Colonic mucosa (tissue), 4 donors: Measurements from ENCODE around the gene NOP9. TPM values are rescaled to one million over a fixed set of nuclear protein-coding genes. Genes with fewer than 3 reads are reported as not detected.
"Not testable (repeated sequence)": the region's sequence is repeated elsewhere in the genome, so short reads cannot be mapped to it uniquely, and the experiment has no call there.

Experiments used
- DNase-seq: peaks from one replicate; pipeline ENCODE4 v3.0.0-alpha.2; 2020
- H3K27ac ChIP-seq: fragments of 200-600 bp; one replicate; pipeline ENCODE4 v1.8.0; 2021
- H3K27me3 ChIP-seq: fragments of 200-600 bp; one replicate; pipeline ENCODE4 v1.8.0; 2021
- H3K36me3 ChIP-seq: fragments of 200-600 bp; one replicate; pipeline ENCODE4 v1.8.0; 2021
- H3K4me1 ChIP-seq: fragments of 200-600 bp; one replicate; pipeline ENCODE4 v1.8.0; 2021; ENCODE audit warnings: mild to moderate bottlenecking
- H3K4me3 ChIP-seq: fragments of 200-600 bp; one replicate; pipeline ENCODE4 v1.8.0; 2021
- H3K9ac ChIP-seq, 2 donors: one replicate each; pipeline ENCODE4 v1.7.0; 2013; ENCODE audit warnings: control low read depth in 2 of 2, low read depth in 2 of 2, low read length in 2 of 2
- H3K9me3 ChIP-seq: fragments of 200-600 bp; one replicate; pipeline ENCODE4 v1.8.0; 2021
- intact Hi-C: fragments of 100-400 bp; cut with DNase I; formaldehyde crosslinking; loops from one replicate; pipeline ENCODE4 v1.14.1; 2022
- total RNA-seq, 2 donors: library from RNA; stranded (reverse); fragmentation: NEBNext Ultra II Directional in 1 of 2; extraction: Animal tissue kit (Norgen Biotek cat#: 25700) in 1 of 2; gene quantifications; one replicate each; pipeline ENCODE4 v1.2.1, GENCODE V29; 2021
- TF ChIP-seq, protein P1 (sequence below): fragments of 200-600 bp; IDR thresholded peaks from one replicate; pipeline ENCODE4 v1.8.0; 2022; ENCODE audit warnings: antibody characterized with exemption, mild to moderate bottlenecking
- donor health status: healthy.
- donor health status: DM: no; HTN: no; CAD: no.
- donor health status: DM: no; HTN: no; CAD: no.

NOP9 gene
- total RNA-seq, 2 donors from 2014 or later, result 23.8 to 49.8 TPM

- no peaks in the 10 kb centered on the region for H3K4me1 ChIP-seq
- no peaks in the 10 kb centered on the region for H3K27me3 ChIP-seq
- intact Hi-C loops, result no loop called here
- H3K9me3 ChIP-seq, result no peaks in the 10 kb centered on the region
- no peak for DNase-seq
- TF ChIP-seq, protein P1, sequence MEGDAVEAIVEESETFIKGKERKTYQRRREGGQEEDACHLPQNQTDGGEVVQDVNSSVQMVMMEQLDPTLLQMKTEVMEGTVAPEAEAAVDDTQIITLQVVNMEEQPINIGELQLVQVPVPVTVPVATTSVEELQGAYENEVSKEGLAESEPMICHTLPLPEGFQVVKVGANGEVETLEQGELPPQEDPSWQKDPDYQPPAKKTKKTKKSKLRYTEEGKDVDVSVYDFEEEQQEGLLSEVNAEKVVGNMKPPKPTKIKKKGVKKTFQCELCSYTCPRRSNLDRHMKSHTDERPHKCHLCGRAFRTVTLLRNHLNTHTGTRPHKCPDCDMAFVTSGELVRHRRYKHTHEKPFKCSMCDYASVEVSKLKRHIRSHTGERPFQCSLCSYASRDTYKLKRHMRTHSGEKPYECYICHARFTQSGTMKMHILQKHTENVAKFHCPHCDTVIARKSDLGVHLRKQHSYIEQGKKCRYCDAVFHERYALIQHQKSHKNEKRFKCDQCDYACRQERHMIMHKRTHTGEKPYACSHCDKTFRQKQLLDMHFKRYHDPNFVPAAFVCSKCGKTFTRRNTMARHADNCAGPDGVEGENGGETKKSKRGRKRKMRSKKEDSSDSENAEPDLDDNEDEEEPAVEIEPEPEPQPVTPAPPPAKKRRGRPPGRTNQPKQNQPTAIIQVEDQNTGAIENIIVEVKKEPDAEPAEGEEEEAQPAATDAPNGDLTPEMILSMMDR, result no peak
- H3K4me3 ChIP-seq, result no peak overlapping the region
- no peaks in the 10 kb centered on the region for H3K36me3 ChIP-seq
- no peak overlapping the region for H3K27ac ChIP-seq
- no peak overlapping the region for H3K9ac ChIP-seq
Measured at GRCh38 chr14:24324024-24324423, 24.4 kb downstream of the NOP9 start.

DNA sequence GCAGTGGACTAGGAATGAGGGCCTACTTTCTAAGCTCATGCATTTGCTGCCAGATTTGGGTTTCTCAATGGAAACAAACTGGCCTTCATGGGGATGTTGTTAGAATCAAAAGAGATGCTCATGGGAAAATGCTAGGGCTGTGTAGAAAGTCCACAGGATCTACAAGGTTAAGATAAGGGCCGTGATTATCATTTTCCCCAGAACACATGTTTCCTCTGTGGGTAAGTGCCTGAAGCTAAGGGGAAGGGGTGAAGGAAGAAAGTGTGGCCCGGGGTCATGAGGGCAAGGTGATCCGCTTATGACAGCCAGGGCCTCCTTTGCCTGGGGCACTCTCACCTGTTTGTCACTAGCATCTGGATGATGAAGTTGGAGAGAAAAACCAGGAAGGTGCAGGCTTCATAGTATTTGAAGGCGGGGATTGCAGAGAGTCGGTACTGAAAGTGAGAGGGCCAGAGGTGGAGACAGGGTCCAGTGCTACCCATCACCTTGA, 25.4 kb downstream of the NOP9 start:
- Histone ChIP-seq H3K9ac (no peak overlapping the region), H3K27me3 (no peaks in the 10 kb centered on the region), H3K4me3 (no peak overlapping the region), H3K36me3 (no peaks in the 10 kb centered on the region), H3K9me3 (no peaks in the 10 kb centered on the region), H3K27ac (no peak overlapping the region), H3K4me1 (no peaks in the 10 kb centered on the region)
- TF ChIP-seq, protein P1, result no peak
- intact Hi-C loops, result no loop called here
- no peak for DNase-seq

DNA sequence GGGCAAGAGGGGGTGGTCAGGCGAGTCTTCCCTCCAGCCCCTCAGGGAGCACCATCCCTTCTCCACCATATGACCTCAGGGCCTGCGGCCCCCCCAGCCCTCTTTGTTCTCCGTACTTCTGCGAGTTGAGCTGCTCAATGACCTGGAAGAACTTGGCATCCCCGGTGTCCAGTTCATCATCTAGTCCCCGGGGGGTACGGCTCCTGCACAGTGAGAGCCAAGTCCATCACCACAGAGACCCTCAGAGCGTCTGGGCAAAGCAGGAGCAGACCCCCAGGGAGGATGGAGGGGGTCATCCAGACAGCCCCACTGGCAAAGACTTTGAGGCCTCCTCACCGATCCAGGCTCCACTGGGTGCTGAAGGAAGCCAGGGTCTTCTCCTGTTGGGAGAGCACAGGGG, 26.3 kb downstream of the NOP9 start:
- DNase-seq, result no peak
- intact Hi-C loops, result no loop called here
- Histone ChIP-seq H3K9me3 (no peaks in the 10 kb centered on the region), H3K9ac (no peak overlapping the region), H3K36me3 (no peaks in the 10 kb centered on the region), H3K27me3 (no peaks in the 10 kb centered on the region), H3K27ac (no peak overlapping the region), H3K4me1 (no peaks in the 10 kb centered on the region), H3K4me3 (no peak overlapping the region)
- TF ChIP-seq, protein P1, result no peak

- TF ChIP-seq, protein P1, result no peak
- Histone ChIP-seq H3K27ac (no peak overlapping the region), H3K4me3 (no peak overlapping the region), H3K4me1 (peaks cover under 1% of the 10 kb centered on the region), H3K9ac (no peak overlapping the region), H3K9me3 (no peaks in the 10 kb centered on the region), H3K36me3 (no peaks in the 10 kb centered on the region), H3K27me3 (no peaks in the 10 kb centered on the region)
- intact Hi-C loops, result no loop called here
- DNase-seq, result no peak
Measured at GRCh38 chr14:24327303-24327702, 27.7 kb downstream of the NOP9 start.

DNA sequence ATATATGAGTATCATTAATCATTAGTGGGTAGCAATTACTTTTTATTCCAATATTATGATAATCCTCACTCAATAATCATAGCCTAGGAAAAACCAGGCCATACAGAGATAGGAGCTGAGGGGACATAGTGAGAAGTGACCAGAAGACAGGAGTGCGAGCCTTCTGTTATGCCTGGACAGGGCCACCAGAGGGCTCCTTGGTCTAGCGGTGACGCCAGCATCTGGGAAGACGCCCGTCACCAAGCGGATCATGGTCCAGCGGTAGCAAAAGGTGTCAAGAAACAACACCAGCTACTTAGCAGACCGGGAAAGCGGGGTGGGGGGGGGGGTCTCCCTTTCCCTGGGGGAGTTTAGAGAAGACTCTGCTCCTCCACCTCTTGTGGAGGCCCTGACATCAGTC, 28.3 kb downstream of the NOP9 start:
- H3K4me1 ChIP-seq, H3K9me3 ChIP-seq, H3K4me3 ChIP-seq, intact Hi-C loops, H3K27ac ChIP-seq, H3K27me3 ChIP-seq, H3K9ac ChIP-seq, H3K36me3 ChIP-seq: not testable (repeated sequence)
- TF ChIP-seq, protein P1, result peak; percentile 57
- peak; percentile 62 for DNase-seq
